ENCODE data around the gene ZYX. TPM values are rescaled to one million over a fixed set of nuclear protein-coding genes. Genes with fewer than 3 reads are reported as not detected.

ZYX gene
- 130 and 132 TPM in 2 replicates for total RNA-seq (2021)
- Bru-seq, nascent RNA = percentile 64 among the genes with signal in this experiment
- percentile 76 among the genes with signal in this experiment for BruChase-seq, experiment 1, labeled RNA remaining after a 2-hour chase
- BruChase-seq, experiment 2, labeled RNA remaining after a 6-hour chase = percentile 91 among the genes with signal in this experiment
- long read RNA-seq, transcript ZYX-201 (10 exons, 2,493 nt) = major isoform, 74 of 221 reads
- long read RNA-seq, partial matches to known transcripts = 43 of 221 reads
- long read RNA-seq, other reads (novel, unspliced or antisense) = 104 of 221 reads

- H3K4me1 ChIP-seq (ENCODE audit: insufficient read depth, low read length, poor library complexity, severe bottlenecking) = peaks cover 35% of the 10 kb centered on the region
Observed at GRCh38 chr7:143380646-143381426, at the start of gene ZYX. Gene ZYX, plus strand, starts transcription at chr7:143381345. Its CDS starts 227 bp downstream, at chr7:143381572.

GRCh38 chr7:143334244-143334643, 46.9 kb upstream of the ZYX start:
- no TSS peak for BruUV-seq (replicated peaks)
- H3K4me3 ChIP-seq (ENCODE audit: low read depth, low read length, poor library complexity, severe bottlenecking) = no peak overlapping the region
- no peaks in the 10 kb centered on the region for H3K36me3 ChIP-seq (ENCODE audit: insufficient read depth, low read length, poor library complexity, severe bottlenecking)
- ChIA-PET CTCF (no interaction called here), POLR2A (ENCODE audit: low non-redundant PET) (no interaction called here)
- no peak for TF ChIP-seq EZH2 (IDR thresholded peaks at IDR 0.05; ENCODE audit: borderline replicate concordance, low read depth, low read length, poor library complexity, severe bottlenecking)
- TF ChIP-seq CTCF (conservative IDR thresholded peaks at IDR 0.05; ENCODE audit: low read depth, low read length) = no peak
- no peak overlapping the region for H3K27ac ChIP-seq (ENCODE audit: low read depth, low read length, poor library complexity, severe bottlenecking)
- intact Hi-C loops (cut with micrococcal nuclease; ENCODE audit: unreplicated experiment) = no loop called here
- peaks cover 8% of the 10 kb centered on the region for H3K27me3 ChIP-seq (replicated peaks; ENCODE audit: insufficient read depth, low read depth, low read length, poor library complexity)
- H3K4me1 ChIP-seq (ENCODE audit: insufficient read depth, low read length, poor library complexity, severe bottlenecking) = no peaks in the 10 kb centered on the region
- no peaks in the 10 kb centered on the region for H3K9me3 ChIP-seq (ENCODE audit: low read depth, low read length, poor library complexity, severe bottlenecking)
- no peak for DNase-seq (ENCODE audit: low spot score)

More at GRCh38 chr7:143380646-143381426, at the start of gene ZYX:
- intact Hi-C loops (cut with micrococcal nuclease; ENCODE audit: unreplicated experiment) = loop anchor here (1.0 kb wide), 1 partner anchor 141 kb away; no protein-coding TSS in a partner anchor
- ChIA-PET CTCF (interaction anchor here (0.6 to 1.2 kb wide), 10 partner anchors 8 to 1073 kb away, joined by 3 to 19 read pairs (median 5); partner anchors contain the start of genes FAM131B and GSTK1), POLR2A (ENCODE audit: low non-redundant PET) (no interaction called here)
- no peak for TF ChIP-seq EZH2 (IDR thresholded peaks at IDR 0.05; ENCODE audit: borderline replicate concordance, low read depth, low read length, poor library complexity, severe bottlenecking)
- TF ChIP-seq CTCF (conservative IDR thresholded peaks at IDR 0.05; ENCODE audit: low read depth, low read length) = no peak
- H3K9me3 ChIP-seq (ENCODE audit: low read depth, low read length, poor library complexity, severe bottlenecking) = no peaks in the 10 kb centered on the region
- peak within 1 kb of the TSS; percentile 65 for H3K4me3 ChIP-seq (ENCODE audit: low read depth, low read length, poor library complexity, severe bottlenecking)
- BruUV-seq (replicated peaks) = no TSS peak
- no peaks in the 10 kb centered on the region for H3K27me3 ChIP-seq (replicated peaks; ENCODE audit: insufficient read depth, low read depth, low read length, poor library complexity)
- no peaks in the 10 kb centered on the region for H3K36me3 ChIP-seq (ENCODE audit: insufficient read depth, low read length, poor library complexity, severe bottlenecking)
- H3K27ac ChIP-seq (ENCODE audit: low read depth, low read length, poor library complexity, severe bottlenecking) = peak within 1 kb of the TSS; percentile 97
- peak; percentile 90 for DNase-seq (ENCODE audit: low spot score)

- BruUV-seq (replicated peaks) = no TSS peak
- POLR2A ChIA-PET (ENCODE audit: low non-redundant PET) = no interaction called here
- intact Hi-C loops (cut with micrococcal nuclease; ENCODE audit: unreplicated experiment) = no loop called here
- no peaks in the 10 kb centered on the region for H3K9me3 ChIP-seq (ENCODE audit: low read depth, low read length, poor library complexity, severe bottlenecking)
- no peak overlapping the region for H3K27ac ChIP-seq (ENCODE audit: low read depth, low read length, poor library complexity, severe bottlenecking)
- no peak for TF ChIP-seq CTCF (conservative IDR thresholded peaks at IDR 0.05; ENCODE audit: low read depth, low read length)
- no peak for TF ChIP-seq EZH2 (IDR thresholded peaks at IDR 0.05; ENCODE audit: borderline replicate concordance, low read depth, low read length, poor library complexity, severe bottlenecking)
- H3K36me3 ChIP-seq (ENCODE audit: insufficient read depth, low read length, poor library complexity, severe bottlenecking) = no peaks in the 10 kb centered on the region
- H3K27me3 ChIP-seq (replicated peaks; ENCODE audit: insufficient read depth, low read depth, low read length, poor library complexity) = peaks cover 13% of the 10 kb centered on the region
- H3K4me1 ChIP-seq (ENCODE audit: insufficient read depth, low read length, poor library complexity, severe bottlenecking) = no peaks in the 10 kb centered on the region
- H3K4me3 ChIP-seq (ENCODE audit: low read depth, low read length, poor library complexity, severe bottlenecking) = no peak overlapping the region
- DNase-seq (ENCODE audit: low spot score) = no peak
- CTCF ChIA-PET = no interaction called here
Observed at GRCh38 chr7:143337216-143337615, 43.9 kb upstream of the ZYX start.

Data from A673 (cell line).